Nephron (organoid): Measurements from ENCODE around the gene EIF1.

Experiments
- H3K27ac Mint-ChIP-seq, 3 experiments: 2 replicates each; pipeline ENCODE4 v1.8.0; 2020; ENCODE audit warnings: mixed read lengths in 3 of 3, mild to moderate bottlenecking in 2 of 3, moderate library complexity in 1 of 3
- H3K27me3 Mint-ChIP-seq: 2 replicates; pipeline ENCODE4 v1.8.0; 2021; ENCODE audit warnings: low read depth, mild to moderate bottlenecking, moderate library complexity, mixed read lengths
- H3K36me3 Mint-ChIP-seq: 2 replicates; pipeline ENCODE4 v1.8.0; 2020; ENCODE audit warnings: low read depth, mixed read lengths
- H3K4me1 Mint-ChIP-seq: 2 replicates; pipeline ENCODE4 v1.8.0; 2020; ENCODE audit warnings: mixed read lengths
- H3K4me3 Mint-ChIP-seq, 3 experiments: 2 replicates each; pipeline ENCODE4 v1.8.0; 2020; ENCODE audit warnings: mild to moderate bottlenecking in 3 of 3, mixed read lengths in 3 of 3, moderate library complexity in 2 of 3
- H3K9me3 Mint-ChIP-seq: 2 replicates; pipeline ENCODE4 v1.8.0; 2020; ENCODE audit warnings: mixed read lengths
- TF ChIP-seq, protein P1 (sequence below), 3 experiments: fragments of 200-600 bp; sonication (generic); IDR thresholded peaks; one replicate each; pipeline ENCODE4 v1.5.0; 2021; ENCODE audit warnings: antibody characterized with exemption in 3 of 3; ENCODE audit not compliant: unreplicated experiment in 3 of 3

Gene EIF1

DNA sequence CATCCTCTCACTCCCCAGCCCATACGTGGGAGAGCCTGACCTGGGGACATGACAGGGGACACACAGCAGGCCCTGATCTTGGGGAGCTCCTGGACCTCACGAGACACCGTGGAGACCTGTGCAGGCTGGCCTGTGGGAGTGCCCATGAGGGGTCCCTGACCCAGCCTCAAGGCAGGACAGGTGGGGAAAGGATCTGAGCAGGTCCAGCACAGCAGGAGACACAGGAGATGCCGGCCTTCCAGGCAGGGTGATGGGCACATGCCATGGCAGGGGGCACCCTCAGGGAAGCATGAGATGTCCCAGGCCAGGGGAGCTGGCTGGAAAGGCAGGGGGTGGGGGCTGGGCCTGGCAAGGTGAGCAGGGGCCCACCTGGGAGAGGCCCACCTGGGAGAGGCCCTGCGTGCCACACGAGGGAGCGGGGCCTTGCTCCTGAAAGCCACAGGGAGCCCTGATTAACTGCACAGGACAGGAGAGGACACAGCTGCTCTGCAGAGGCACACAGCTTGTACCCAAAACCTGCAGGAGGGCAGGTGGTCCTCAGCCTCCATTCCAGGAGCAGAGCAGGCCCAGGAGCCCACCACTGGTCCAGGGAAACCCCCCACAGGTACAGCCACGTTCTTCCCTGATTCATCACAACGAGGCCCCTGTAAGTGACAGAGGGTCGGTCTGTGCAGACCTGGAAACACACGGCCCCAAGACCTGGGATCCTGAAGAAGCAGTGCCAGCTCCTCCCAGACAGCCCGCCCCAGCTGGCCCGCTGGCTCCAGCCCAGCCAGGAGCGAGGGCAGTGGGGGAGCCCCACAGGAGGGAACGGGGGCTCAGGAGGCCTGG is 37.7 kb upstream of the EIF1 start:
- Mint-ChIP-seq H3K27ac (no peak overlapping the region), H3K4me1 (peaks cover 27% of the 10 kb centered on the region), H3K4me3 (no peak overlapping the region), H3K27me3 (peaks cover 7% of the 10 kb centered on the region), H3K9me3 (no peaks in the 10 kb centered on the region), H3K36me3 (no peaks in the 10 kb centered on the region)
- TF ChIP-seq, protein P1, sequence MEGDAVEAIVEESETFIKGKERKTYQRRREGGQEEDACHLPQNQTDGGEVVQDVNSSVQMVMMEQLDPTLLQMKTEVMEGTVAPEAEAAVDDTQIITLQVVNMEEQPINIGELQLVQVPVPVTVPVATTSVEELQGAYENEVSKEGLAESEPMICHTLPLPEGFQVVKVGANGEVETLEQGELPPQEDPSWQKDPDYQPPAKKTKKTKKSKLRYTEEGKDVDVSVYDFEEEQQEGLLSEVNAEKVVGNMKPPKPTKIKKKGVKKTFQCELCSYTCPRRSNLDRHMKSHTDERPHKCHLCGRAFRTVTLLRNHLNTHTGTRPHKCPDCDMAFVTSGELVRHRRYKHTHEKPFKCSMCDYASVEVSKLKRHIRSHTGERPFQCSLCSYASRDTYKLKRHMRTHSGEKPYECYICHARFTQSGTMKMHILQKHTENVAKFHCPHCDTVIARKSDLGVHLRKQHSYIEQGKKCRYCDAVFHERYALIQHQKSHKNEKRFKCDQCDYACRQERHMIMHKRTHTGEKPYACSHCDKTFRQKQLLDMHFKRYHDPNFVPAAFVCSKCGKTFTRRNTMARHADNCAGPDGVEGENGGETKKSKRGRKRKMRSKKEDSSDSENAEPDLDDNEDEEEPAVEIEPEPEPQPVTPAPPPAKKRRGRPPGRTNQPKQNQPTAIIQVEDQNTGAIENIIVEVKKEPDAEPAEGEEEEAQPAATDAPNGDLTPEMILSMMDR (IDR thresholded peaks at IDR 0.05; ENCODE audit: unreplicated experiment in 3 of 3), result no peak

DNA sequence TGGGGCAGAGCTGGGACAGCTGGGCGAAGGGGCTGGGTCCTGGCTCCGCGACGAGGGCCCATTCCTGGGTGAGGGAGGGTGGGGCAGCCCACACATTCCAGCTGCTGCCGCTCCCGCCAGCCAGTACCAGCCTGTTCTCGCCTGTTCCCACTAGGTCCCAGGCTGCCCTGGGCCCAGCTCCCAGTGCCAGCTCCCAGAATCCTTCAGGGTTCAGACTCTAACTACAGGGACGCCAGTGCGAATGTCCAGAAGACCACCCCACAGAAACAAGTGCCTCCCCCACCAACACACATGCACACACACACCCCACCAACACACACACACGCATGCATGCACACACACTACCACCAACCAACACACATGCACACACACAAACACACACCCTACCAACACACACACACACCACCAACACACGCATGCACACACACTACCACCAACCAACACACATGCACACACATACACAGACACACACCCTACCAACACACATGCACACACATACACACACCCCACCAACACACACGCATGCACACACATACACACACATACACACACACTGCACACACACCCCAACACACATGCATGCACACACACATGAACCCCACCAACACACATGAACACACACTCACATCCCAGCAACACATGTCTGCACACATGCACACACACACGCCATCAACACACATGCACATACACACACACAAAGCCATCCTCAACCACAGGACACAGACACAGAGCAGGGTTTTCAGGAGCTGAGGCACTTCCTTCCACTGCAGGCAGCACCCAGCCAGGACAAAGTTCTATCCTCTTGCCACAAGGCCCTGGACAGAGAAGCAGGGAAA is 36.8 kb upstream of the EIF1 start:
- Mint-ChIP-seq H3K27me3 (peaks cover 7% of the 10 kb centered on the region), H3K36me3 (no peaks in the 10 kb centered on the region), H3K4me3 (no peak overlapping the region), H3K9me3 (no peaks in the 10 kb centered on the region), H3K4me1 (peaks cover 26% of the 10 kb centered on the region), H3K27ac (peak overlapping the region; percentile 43 to 61 (median 53))
- TF ChIP-seq, protein P1 (IDR thresholded peaks at IDR 0.05; ENCODE audit: unreplicated experiment in 3 of 3), result no peak

DNA sequence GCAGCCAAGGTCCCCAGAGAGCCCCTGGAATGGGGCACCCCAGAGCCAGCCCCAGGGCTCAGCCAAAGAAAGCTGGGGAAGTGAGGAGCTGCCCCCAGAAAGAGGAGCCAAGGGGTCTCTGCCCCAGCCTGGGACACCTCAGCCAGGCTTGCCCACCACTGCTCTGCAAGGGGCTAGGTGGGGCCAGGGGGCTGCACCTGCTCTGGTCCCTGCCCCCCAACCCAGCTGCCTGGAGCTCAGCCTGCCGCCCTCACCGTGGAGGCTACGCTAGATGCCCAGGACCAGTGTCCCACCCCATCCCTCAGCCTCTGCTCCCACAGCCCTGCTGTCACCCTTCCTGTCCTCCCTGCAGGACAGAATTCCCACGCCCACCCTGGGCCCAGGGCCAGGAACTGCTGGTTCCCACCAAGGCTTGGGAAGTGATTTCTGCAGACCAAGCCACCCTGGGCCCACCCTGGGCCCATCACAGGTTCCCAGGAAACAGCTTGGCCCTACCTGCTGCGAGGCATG is 36.2 kb upstream of the EIF1 start:
- peaks cover 28% of the 10 kb centered on the region for H3K4me1 Mint-ChIP-seq
- no peak overlapping the region for H3K4me3 Mint-ChIP-seq
- H3K36me3 Mint-ChIP-seq, result no peaks in the 10 kb centered on the region
- H3K27me3 Mint-ChIP-seq, result peaks cover 7% of the 10 kb centered on the region
- TF ChIP-seq, protein P1 (IDR thresholded peaks at IDR 0.05; ENCODE audit: unreplicated experiment in 3 of 3), result no peak
- no peaks in the 10 kb centered on the region for H3K9me3 Mint-ChIP-seq
- peak overlapping the region in 1 of 3 experiments; percentile 61 for H3K27ac Mint-ChIP-seq

DNA sequence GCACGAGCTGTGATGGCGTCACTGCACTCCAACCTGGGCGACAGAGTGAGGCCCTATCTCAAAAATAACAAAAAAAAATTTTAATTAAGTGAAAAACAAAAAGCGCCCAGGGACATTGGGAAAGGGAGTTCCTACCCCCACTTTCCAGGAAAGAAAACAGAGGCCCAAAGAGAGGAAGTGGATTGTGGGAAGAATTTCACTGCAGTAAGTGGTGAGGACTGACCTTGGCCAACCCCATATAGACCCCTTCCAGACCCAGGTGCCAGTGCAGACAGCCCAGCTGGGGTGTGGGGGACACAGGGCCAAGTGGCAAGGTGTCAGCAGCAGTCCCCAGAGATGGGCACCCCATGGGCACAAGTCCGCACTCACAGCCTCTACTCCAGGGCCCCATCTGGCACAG is 35.3 kb upstream of the EIF1 start:
- no peaks in the 10 kb centered on the region for H3K9me3 Mint-ChIP-seq
- H3K36me3 Mint-ChIP-seq, result no peaks in the 10 kb centered on the region
- H3K27me3 Mint-ChIP-seq, result peaks cover 7% of the 10 kb centered on the region
- TF ChIP-seq, protein P1 (IDR thresholded peaks at IDR 0.05; ENCODE audit: unreplicated experiment in 3 of 3), result no peak
- peak overlapping the region in 2 of 3 experiments; percentile 52 to 74 for H3K27ac Mint-ChIP-seq
- peaks cover 26% of the 10 kb centered on the region for H3K4me1 Mint-ChIP-seq
- no peak overlapping the region for H3K4me3 Mint-ChIP-seq

DNA sequence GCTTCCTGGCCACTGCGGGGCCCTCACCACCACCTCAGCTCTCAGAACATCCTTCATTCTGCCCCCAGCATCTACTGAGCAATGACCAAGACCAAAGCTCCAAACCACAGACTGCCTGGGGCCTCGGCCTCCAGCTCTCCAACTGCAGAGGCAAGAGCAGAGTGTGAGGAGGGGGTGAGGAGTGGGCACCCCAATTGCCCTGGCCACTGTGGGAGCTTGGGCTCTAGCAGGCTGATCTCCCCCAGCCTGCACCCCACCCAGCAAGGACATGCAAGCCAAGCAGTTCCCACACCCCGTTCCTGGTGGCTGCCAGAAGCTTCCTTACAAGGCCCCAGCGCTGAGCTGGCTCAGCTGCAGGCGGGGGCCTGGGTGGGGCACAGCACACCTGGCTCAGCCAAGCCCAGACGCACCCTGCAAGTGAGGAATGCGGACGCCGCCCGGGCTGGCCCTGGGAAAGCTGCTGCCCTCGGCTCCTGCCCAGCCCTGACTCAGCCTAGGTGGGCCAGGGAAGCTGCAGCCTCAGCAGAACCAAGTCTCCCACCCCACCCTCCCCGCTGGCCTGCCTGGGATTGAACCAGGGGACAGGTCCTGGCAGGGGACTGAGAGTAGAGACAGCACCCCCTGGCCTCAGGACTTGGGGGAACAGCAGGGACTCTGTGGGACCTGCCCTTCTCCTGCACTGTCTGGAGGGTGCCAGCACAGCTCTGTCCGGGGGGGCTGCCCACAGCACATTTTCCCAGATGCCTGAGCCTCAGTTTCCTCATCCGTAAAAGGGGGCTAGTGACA is 34.6 kb upstream of the EIF1 start:
- TF ChIP-seq, protein P1 (IDR thresholded peaks at IDR 0.05; ENCODE audit: unreplicated experiment in 3 of 3), result no peak
- Mint-ChIP-seq H3K36me3 (no peaks in the 10 kb centered on the region), H3K27ac (peak overlapping the region in 2 of 3 experiments; percentile 74 to 89), H3K4me1 (peaks cover 20% of the 10 kb centered on the region), H3K9me3 (no peaks in the 10 kb centered on the region), H3K27me3 (peaks cover 4% of the 10 kb centered on the region), H3K4me3 (no peak overlapping the region)
